ENCODE results near the gene EEIG1. TPM values are rescaled to one million over a fixed set of nuclear protein-coding genes. Genes with fewer than 3 reads are reported as not detected.
A peak's percentile ranks its signal among the peaks of the same experiment; 100 is the strongest.

Gene EEIG1
- total RNA-seq, 4 donors from 2014 or later, result 43.1 to 85.8 (median 59.5) TPM

- H3K4me1 ChIP-seq, result peaks cover 86% of the 10 kb centered on the region
These were observed 19.1 kb downstream of the EEIG1 start for GRCh38 chr9:127961613-127962155.

GRCh38 chr9:127961155-127961490, 19.7 kb downstream of the EEIG1 start:
- TF ChIP-seq POLR2A (IDR thresholded peaks at IDR 0.05) (no peak), EP300 (IDR thresholded peaks at IDR 0.05) (no peak), POLR2AphosphoS5 (IDR thresholded peaks at IDR 0.05) (no peak)
- TF ChIP-seq, protein P1, sequence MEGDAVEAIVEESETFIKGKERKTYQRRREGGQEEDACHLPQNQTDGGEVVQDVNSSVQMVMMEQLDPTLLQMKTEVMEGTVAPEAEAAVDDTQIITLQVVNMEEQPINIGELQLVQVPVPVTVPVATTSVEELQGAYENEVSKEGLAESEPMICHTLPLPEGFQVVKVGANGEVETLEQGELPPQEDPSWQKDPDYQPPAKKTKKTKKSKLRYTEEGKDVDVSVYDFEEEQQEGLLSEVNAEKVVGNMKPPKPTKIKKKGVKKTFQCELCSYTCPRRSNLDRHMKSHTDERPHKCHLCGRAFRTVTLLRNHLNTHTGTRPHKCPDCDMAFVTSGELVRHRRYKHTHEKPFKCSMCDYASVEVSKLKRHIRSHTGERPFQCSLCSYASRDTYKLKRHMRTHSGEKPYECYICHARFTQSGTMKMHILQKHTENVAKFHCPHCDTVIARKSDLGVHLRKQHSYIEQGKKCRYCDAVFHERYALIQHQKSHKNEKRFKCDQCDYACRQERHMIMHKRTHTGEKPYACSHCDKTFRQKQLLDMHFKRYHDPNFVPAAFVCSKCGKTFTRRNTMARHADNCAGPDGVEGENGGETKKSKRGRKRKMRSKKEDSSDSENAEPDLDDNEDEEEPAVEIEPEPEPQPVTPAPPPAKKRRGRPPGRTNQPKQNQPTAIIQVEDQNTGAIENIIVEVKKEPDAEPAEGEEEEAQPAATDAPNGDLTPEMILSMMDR (IDR thresholded peaks at IDR 0.05), result no peak
- no CpG with 5 or more reads among the region's 2 CpGs for WGBS
- H3K27ac ChIP-seq, result peak overlapping the region; percentile 85
- no peak for DNase-seq (ENCODE audit: low spot score in 2 of 2)
- peaks cover 86% of the 10 kb centered on the region for H3K4me1 ChIP-seq
- no peak overlapping the region for H3K4me3 ChIP-seq
- H3K36me3 ChIP-seq, result no peaks in the 10 kb centered on the region
- H3K27me3 ChIP-seq, result no peaks in the 10 kb centered on the region
- H3K9me3 ChIP-seq, result no peaks in the 10 kb centered on the region

More at GRCh38 chr9:127961613-127962155, 19.1 kb downstream of the EEIG1 start:
- Histone ChIP-seq H3K27me3 (no peaks in the 10 kb centered on the region), H3K27ac (peak overlapping the region; percentile 85), H3K4me3 (no peak overlapping the region), H3K9me3 (no peaks in the 10 kb centered on the region), H3K36me3 (no peaks in the 10 kb centered on the region)
- WGBS, result 91% methylated on average over 13 of the region's 13 CpGs
- DNase-seq (ENCODE audit: low spot score in 2 of 2), result peak in 1 of 2 donors; percentile 51
- TF ChIP-seq POLR2A (IDR thresholded peaks at IDR 0.05) (no peak), POLR2AphosphoS5 (IDR thresholded peaks at IDR 0.05) (no peak), EP300 (IDR thresholded peaks at IDR 0.05) (no peak)
- TF ChIP-seq, protein P1 (IDR thresholded peaks at IDR 0.05), result no peak

GRCh38 chr9:127960410-127961154, 20.2 kb downstream of the EEIG1 start:
- 35% methylated on average over 5 of the region's 11 CpGs for WGBS

GRCh38 chr9:127959841-127960409, 20.9 kb downstream of the EEIG1 start:
- no peaks in the 10 kb centered on the region for H3K9me3 ChIP-seq
- no peaks in the 10 kb centered on the region for H3K36me3 ChIP-seq
- TF ChIP-seq POLR2AphosphoS5 (IDR thresholded peaks at IDR 0.05) (no peak), POLR2A (IDR thresholded peaks at IDR 0.05) (no peak), EP300 (IDR thresholded peaks at IDR 0.05) (no peak)
- TF ChIP-seq, protein P1 (IDR thresholded peaks at IDR 0.05), result no peak
- H3K4me1 ChIP-seq, result peaks cover 86% of the 10 kb centered on the region
- no peak overlapping the region for H3K4me3 ChIP-seq
- H3K27ac ChIP-seq, result peak overlapping the region; percentile 85
- 63% methylated on average over 2 of the region's 2 CpGs for WGBS
- DNase-seq (ENCODE audit: low spot score in 2 of 2), result no peak
- no peaks in the 10 kb centered on the region for H3K27me3 ChIP-seq

More at GRCh38 chr9:127960410-127961154, 20.2 kb downstream of the EEIG1 start:
- DNase-seq (ENCODE audit: low spot score in 2 of 2), result no peak
- H3K36me3 ChIP-seq, result no peaks in the 10 kb centered on the region
- H3K9me3 ChIP-seq, result no peaks in the 10 kb centered on the region
- H3K27me3 ChIP-seq, result no peaks in the 10 kb centered on the region
- peak overlapping the region; percentile 85 for H3K27ac ChIP-seq
- no peak overlapping the region for H3K4me3 ChIP-seq
- TF ChIP-seq POLR2AphosphoS5 (IDR thresholded peaks at IDR 0.05) (no peak), POLR2A (IDR thresholded peaks at IDR 0.05) (no peak), EP300 (IDR thresholded peaks at IDR 0.05) (no peak)
- TF ChIP-seq, protein P1 (IDR thresholded peaks at IDR 0.05), result no peak
- H3K4me1 ChIP-seq, result peaks cover 86% of the 10 kb centered on the region

- H3K4me1 ChIP-seq, result peaks cover 86% of the 10 kb centered on the region
- no peak overlapping the region for H3K4me3 ChIP-seq
- no peaks in the 10 kb centered on the region for H3K9me3 ChIP-seq
- WGBS, result 90% methylated on average over 4 of the region's 4 CpGs
- TF ChIP-seq, protein P1 (IDR thresholded peaks at IDR 0.05), result no peak
- TF ChIP-seq POLR2A (IDR thresholded peaks at IDR 0.05), result no peak
- no peak for TF ChIP-seq POLR2AphosphoS5 (IDR thresholded peaks at IDR 0.05)
- TF ChIP-seq EP300 (IDR thresholded peaks at IDR 0.05), result no peak
- no peak for DNase-seq (ENCODE audit: low spot score in 2 of 2)
- H3K27ac ChIP-seq, result peak overlapping the region; percentile 49
- no peaks in the 10 kb centered on the region for H3K27me3 ChIP-seq
- no peaks in the 10 kb centered on the region for H3K36me3 ChIP-seq
These were observed 21.4 kb downstream of the EEIG1 start for GRCh38 chr9:127959398-127959797.

Data from suprapubic skin (tissue), 4 donors.